HG03064 (cell line): Measurements from ENCODE around the gene INPP5D.

ENCODE experiments used
- ATAC-seq: cut with Tn5 transposase; IDR thresholded peaks from one replicate; pipeline ENCODE4 v1.9.1; 2021; ENCODE audit warnings: low read depth; ENCODE audit not compliant: unreplicated experiment

The INPP5D gene

DNA sequence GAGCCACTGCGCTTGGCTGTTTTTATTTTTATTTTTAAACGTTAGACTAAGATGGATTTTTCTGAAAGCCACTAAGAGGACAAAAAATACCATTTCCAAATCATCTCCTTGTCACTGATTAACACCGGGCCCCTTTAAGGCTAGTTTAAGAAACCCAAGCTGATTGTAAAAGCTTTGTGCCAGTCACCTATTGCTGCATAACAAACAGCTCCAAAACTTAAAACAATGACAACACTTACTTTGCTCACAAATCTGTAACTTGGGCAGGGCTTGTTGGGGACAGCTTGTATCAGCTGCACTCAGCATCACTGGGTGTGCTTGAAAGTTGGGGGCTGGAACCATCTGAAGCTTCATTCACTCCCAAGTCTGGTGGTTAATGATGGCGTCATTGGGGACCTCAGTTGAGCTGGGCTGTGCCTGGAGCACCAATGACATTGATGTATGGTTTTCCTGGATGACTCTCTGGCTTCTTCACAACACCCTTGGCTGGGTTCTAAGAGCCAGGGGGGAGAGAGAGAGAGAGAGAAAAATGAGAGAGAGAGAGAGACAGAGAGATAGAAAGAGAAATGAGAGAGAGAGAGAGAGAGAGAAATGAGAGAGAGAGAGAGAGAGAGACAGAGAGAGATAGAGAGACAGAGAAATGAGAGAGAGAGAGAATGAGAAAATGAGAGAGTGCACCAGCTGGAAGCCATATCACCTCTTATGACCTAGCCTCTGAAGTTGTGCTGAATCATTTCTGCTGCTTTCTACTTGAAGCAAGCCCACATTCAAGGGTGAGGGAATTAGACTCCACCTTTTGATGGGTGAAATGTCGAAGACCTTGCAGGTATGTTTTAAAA lies 165.3 kb downstream of the INPP5D start:
- ATAC-seq, result no peak

DNA sequence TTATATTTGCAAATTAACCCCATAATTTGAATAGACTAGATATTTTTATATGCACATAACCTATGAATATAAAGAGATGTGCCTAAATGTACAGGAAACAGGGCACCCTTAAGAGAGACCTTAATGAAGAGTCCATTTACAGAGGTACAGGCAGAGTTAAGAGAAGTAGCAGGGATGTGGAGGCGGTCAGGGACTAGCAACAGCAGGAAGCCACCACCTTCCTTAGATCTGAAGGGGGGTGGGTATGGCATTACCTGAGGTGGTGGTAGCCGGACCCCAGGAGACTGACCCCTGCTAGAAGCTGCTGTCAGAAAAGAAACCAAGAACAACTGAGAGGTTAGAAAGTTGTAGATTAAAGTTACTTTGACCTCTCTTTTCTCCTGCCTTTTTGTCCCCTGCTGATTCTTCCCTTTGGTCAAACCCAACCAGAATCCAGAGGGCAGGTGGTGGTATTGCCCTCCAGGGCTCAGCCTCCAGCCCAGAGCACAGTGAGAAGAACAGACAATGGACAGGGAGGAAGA lies 166.4 kb downstream of the INPP5D start:
- ATAC-seq, result no peak

DNA sequence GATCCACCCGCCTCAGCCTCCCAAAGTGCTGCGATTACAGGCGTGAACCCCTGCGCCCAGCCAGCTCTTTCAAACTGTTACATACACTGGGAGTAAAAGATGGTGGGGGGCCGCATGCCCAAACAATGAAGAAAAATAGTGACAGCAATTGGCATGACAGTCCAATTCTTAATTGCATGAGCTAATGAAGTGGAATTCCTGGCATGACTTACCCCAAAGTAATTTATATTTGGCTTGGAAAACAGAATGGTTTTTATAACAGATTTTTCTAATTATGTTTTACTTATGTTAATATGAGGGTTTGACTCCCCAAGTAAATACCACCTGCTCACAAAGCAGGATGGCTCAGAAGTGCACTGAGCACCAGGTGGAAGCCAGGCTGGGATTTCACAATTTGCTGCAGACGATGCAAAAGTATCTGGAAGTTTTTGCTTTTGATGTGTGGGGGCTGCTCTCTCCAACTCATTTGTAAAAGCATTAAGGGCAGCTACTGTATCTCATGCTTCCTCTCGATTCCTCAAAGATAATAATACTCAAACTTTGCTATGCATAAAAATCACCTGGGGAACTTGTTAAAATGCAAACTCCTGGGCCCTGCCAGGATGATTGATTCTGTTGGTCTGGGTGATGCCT lies 167.3 kb downstream of the INPP5D start:
- no peak for ATAC-seq

DNA sequence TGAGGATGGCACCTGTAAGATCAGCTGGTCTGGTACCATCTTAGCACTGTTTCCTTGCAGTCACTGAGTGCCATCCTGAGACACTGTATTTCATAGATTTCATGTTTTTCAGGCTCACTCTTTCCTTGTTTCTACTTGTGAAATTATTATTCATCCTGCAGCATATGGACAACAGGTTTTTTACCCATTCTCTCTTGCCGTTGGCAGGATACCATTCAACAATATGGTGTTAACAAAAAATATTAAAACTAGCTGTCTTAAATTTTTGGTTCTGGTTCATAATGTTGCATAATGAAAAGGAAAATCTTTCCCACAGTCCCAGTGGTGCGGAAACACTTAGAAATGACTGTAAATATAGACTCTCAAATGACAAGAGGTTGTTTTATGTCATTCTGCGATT lies 168.2 kb downstream of the INPP5D start:
- ATAC-seq, result no peak

DNA sequence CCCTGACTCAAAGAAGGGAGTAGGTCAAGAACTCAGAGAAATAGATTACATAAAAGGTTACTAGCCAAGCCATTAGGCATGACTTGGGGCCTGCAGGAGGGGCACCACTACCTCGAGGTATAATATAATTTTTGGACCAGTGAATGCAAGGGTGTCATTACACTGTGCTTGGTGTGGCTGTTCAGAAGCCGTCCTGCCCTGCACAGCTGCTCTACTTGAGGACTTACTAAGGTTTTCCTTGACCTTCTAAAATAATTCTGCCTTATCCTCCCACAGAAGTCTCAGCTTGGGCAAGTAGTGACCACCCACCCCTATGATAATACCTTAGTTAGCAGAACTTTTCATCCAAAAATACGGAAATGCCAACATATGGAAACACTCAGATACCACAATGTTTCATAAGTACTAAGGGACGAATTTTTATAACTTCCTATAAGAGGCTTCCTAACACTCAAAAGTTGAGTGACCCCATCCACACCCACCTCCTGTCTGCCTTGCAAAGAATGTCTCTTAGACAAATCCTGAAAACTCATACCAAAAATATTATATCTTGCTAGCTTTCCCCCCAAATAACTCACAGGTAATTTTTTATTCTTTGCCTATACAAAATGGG lies 173.6 kb downstream of the INPP5D start:
- ATAC-seq, result no peak

DNA sequence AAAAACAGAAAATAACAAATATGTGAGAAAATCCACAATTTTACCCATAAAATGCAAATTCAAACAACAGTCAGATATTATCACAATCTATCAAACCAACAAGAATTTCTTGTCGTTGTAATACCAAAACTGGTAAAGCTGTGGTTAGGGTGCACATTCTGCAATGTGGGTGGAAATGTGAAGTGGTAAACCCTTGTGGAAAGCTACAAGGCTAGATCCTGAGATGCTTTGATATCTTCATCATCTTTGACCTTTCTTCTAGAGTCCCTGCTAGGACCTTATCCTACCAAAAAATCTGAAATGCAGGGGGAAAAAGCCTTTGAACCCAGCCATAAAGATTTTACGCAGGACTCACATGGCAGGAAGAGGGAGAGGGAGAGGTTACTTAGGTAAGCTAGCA lies 174.1 kb downstream of the INPP5D start:
- no peak for ATAC-seq

DNA sequence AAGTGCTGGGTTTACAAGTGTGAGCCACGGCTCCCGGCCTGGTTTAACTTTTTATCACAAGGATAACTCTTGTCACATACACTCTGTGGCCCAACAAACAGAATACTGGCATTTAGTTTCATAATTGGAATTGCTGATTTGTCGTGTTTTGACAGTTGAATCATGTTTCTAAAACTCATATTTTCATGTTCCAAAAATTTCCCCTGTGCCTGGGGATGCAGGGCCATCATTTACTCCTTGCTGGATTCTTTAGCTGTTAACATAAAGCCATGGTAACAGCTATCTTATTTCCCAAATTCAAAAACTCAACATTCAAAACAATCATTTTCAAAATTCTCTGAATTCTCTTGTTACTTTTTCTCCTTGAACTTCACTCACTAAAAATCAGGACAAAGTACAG lies 174.9 kb downstream of the INPP5D start:
- ATAC-seq, result no peak

DNA sequence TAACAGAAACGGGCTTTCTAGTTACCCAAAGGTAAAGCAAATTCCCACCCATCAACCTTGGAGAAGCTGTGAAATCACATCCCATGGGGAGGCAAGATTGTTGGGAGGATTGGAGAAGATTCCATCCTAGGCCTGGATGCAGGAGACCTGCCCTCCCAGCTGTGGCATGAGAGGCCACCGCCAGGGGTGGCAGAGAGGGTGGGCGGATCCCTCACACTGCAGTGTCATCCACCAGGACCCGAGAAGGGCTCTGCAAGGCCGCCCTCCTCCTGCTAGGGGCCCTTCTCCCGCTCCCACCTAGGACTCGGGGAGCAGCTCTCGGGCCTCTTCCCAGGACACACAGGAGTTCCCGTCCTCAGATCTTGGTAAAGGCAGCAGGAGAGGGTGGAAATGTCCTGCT lies 175.8 kb downstream of the INPP5D start:
- ATAC-seq, result no peak

DNA sequence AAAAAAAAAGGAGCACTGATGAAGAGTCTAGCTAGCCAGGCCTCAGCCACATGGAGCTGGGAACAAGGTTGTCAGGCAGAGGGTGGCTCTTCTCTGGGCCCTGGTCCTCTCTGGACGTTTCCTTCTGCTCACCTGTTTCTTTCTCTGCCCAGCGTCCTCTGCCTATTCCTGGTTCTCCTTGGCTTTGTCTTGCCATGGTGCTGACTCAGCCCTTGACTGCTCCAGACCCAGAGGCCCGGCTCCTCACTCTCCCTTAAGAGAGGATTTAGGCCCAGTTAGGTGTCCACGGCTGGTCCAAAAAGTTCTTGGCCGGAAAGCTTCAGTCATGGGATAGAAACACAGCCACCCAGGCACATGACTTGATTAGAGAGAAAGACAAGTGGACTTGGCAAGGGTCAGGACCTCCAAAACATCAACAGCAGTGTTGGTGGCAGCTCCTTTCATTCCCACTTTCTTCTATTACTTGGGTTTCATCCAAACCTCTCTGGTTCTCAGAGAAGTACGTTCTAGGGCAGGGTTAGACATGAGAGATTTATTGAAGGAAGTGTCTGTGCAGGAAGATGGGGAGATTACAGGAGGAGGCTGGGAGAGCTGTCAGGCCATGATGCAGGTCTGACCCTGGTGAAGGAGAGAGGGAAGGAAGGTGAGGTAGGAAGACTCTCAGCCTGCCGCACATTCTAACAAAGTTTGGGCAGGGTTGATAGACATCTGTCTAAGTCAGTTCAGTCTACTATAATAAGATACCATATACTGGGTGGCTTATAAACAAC lies 176.9 kb downstream of the INPP5D start:
- ATAC-seq, result no peak

DNA sequence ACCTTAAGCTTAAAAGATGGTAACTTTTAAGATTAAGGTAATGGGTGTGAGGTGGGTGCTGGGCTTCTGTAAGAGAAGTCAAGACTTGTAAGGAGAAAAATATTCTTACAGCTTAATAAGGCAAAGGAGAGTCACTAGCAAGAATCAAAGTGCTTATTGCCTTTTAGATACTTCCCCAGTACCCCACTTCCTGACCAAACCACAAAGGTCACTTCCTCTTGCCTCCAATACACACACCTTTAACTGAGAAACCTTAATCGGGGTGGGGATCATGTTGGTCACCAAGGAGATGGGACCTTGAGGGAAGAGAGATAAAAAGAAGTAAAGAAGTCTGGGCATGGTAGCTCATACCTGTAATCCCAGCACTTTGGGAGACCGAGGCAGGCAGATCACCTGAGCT lies 180.8 kb downstream of the INPP5D start:
- ATAC-seq, result no peak

DNA sequence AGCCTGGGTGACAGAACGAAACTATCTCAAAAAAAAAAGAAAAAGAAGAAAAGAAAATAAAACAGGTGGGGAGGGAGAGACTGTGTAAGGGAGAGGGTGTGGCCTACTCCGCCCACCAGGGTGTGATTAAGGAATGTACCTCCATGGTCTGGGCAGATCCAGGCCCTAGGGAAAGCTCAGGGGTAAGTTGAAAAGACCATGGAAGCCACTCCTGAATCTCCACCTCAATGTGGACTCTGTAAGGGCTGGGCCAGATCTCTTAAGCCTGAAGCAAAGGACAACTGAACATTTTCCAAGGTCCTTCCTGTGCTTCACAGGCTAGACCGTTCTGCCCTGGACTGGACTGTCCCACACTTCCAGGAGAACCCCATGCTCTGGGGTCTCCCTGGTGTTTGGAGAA lies 181.7 kb downstream of the INPP5D start:
- ATAC-seq, result no peak

DNA sequence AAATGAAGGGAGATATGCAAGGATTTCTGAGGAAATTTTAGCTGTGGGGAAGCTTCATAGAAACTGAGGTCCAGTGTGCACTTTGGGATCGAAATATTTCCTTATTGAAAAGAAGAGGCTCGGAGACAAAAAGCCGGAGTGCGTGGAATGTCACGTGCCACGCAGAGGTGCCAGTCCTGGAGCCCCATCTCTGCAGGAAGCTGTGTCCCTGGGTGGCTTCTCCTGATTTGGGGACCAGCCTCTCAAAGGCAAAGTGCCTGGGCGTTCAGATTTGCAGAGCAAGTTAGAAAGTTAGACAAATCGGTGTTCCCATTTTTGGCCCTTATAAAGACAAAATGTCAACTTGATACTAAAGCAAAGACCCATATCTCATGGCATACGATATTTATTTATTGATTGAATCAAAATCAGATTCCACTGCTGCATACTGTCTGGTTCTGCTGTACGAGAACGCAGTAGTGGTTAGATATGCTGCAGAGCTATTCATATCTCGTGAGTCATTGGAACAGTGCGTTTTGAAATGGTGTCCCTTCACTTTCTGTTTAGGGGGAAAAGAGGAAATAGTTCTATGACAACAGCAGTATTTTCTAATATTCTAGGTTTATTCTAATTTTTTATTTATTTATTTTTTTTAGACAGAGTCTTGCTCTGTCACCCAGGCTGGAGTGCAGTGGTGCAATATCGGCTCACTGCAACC lies 182.2 kb downstream of the INPP5D start:
- ATAC-seq, result no peak

DNA sequence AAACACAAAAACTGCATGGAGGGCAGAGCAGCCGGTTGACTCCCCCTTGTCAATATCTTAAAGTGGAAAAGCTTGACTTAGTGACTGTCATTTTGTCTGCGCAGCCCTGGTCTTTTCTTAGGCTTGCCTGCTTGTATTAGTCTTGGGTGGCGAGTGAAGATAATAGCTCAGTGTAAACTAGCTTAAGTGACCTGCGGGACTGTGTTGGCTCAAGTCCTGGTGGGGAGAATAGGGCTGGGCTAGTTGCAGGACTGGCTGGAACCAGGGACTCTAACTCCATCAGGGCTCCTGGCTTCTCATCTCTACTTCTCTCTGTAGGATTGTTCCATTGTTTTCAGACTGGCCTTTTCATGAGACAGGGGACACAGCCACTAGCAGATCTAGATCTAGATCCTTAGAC lies 183.2 kb downstream of the INPP5D start:
- ATAC-seq, result no peak

DNA sequence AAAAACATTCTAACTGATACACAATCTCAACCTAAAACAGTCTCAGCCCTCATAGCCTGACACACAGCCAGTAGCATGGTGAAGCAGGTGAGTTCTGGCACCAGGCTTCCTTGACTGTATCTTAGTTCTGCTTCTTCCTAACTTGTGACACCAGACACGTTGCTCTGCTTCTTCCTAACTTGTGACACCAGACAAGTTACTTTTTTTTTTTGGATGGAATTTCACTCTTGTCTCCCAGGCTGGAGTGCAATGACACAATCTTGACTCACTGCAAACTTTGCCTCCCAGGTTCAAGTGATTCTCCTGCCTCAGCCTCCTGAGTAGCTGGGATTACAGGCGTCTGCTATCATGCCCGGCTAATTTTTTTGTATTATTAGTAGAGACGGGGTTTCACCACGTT lies 184.7 kb downstream of the INPP5D start:
- ATAC-seq, result no peak

DNA sequence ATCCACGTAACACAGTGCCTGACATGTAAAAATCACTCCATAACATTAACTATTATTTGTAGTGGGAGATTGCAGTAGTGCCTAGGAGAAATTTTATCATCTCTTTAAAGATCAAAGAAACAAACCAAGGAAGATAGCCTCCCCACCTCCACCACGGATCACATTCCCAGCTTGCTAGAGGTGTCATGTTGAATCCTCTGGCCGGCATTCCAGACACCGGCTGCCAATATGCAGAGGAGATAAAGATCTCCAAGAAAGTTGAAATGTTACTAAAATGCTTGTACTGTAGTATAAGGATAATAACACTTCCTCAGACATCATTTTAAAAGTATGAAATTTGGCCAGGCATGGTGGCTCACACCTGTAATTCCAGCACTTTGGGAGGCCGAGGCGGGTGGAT lies 185.3 kb downstream of the INPP5D start:
- ATAC-seq, result no peak

DNA sequence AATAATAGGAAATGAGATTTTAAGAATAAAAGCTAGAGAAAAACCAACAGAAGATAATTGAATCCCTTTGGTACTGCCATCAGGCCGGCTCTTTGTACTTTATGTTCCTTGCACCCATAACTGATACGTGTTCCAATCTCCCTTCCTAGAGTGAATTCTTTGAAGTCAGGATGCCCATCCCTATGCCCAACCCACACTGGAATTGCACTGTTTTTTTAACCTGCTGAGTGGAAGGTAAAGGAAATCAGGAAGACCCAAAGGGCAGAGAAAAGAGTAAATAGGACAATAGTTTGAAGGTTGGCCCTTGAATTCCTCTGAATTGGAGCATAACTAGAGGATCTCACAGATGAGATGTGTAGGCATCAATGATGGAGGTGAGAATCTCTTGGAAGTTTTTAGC lies 187.0 kb downstream of the INPP5D start:
- ATAC-seq, result no peak

DNA sequence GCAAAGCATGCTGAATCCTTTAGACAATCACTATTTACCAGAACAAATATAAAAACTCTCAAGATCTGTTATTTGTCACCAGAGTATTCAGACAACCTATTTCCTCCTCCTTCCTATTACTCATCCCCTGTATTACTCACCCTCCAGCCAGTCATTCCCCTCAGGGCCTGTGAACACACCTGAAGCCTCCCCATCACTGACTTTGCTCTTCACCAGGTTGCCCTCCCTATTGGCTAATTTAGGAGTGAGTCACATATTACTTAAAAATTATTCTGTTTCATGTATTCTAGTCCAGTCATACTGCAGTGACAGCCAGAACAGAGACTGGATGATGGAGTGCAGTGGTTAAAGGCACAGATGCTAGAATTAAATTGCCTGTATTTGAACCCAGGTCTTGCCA lies 187.6 kb downstream of the INPP5D start:
- ATAC-seq, result no peak

DNA sequence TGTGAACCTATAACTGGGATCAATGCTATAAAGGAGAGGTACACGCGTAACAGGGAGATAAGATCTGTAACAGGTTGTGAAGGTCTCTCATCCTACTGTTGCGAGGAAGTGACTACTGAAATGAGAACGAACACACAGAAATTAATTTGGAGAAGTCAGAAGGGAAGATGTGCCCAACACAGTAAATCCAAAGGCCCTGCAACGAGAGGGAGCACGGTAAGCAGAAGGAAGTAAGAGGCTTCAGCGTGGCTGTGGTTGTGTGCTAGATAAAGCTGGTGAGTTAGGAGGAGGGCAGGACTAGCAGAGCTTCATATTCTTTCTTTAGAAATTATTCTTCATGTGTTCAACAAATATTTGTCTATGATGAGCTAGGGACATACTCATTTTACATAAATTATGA lies 188.9 kb downstream of the INPP5D start:
- no peak for ATAC-seq

DNA sequence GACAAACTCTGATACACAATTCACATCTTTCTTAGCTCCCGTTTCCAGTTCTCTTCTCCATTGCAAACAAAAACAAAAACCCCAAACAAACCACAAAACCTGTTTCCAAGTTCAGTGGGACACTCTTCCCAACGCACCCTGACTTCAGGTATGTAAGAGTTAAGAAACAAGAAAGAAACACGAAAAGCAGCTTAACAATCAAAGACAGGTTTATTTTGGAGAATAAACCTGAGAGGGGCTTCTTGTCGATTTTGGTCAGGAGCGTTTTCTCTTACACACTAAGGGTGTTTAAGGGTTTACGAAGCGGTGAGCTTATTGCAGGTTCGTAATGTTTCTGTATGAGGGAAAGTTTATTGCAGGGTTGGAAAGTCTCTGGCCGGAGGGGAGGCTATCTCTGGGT lies 190.4 kb downstream of the INPP5D start:
- no peak for ATAC-seq

DNA sequence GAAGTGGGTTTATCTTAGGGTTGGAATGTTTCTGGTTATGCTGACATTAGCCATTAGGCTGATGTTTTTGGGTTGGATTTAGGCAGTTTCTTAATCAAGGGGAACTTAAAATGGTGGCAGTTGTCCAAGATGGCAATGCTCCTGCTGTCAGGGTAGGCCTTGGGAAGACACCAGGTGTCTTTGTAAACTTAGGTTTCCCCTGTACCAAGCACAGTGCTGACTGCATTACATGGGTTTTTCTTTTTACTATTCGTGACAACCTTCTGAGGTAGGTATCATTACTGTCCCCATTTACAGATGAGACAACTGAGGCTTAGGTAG lies 190.8 kb downstream of the INPP5D start:
- ATAC-seq, result no peak
